ENCODE measurements around the gene TBX3. TPM values are rescaled to one million over a fixed set of nuclear protein-coding genes. Genes with fewer than 3 reads are reported as not detected.
"Not testable (repeated sequence)": the region's sequence is repeated elsewhere in the genome, so short reads cannot be mapped to it uniquely, and the experiment has no call there.

The TBX3 gene
- total RNA-seq, 2 donors from 2014 or later, result 6.1 to 16.1 TPM

- H3K4me1 ChIP-seq, result no peaks in the 10 kb centered on the region
- H3K9me3 ChIP-seq, result peaks cover 0 to 8% of the 10 kb centered on the region in 2 donors
- no peaks in the 10 kb centered on the region for H3K36me3 ChIP-seq
- DNase-seq (ENCODE audit: low spot score), result no peak
- H3K4me3 ChIP-seq, result no peak overlapping the region
- peaks cover 2 to 7% of the 10 kb centered on the region in 2 donors for H3K27me3 ChIP-seq
- no peak overlapping the region for H3K27ac ChIP-seq
- TF ChIP-seq, protein P1, sequence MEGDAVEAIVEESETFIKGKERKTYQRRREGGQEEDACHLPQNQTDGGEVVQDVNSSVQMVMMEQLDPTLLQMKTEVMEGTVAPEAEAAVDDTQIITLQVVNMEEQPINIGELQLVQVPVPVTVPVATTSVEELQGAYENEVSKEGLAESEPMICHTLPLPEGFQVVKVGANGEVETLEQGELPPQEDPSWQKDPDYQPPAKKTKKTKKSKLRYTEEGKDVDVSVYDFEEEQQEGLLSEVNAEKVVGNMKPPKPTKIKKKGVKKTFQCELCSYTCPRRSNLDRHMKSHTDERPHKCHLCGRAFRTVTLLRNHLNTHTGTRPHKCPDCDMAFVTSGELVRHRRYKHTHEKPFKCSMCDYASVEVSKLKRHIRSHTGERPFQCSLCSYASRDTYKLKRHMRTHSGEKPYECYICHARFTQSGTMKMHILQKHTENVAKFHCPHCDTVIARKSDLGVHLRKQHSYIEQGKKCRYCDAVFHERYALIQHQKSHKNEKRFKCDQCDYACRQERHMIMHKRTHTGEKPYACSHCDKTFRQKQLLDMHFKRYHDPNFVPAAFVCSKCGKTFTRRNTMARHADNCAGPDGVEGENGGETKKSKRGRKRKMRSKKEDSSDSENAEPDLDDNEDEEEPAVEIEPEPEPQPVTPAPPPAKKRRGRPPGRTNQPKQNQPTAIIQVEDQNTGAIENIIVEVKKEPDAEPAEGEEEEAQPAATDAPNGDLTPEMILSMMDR (IDR thresholded peaks at IDR 0.05), result no peak
These were observed 29.7 kb upstream of the TBX3 start for GRCh38 chr12:114713466-114714215.

DNA sequence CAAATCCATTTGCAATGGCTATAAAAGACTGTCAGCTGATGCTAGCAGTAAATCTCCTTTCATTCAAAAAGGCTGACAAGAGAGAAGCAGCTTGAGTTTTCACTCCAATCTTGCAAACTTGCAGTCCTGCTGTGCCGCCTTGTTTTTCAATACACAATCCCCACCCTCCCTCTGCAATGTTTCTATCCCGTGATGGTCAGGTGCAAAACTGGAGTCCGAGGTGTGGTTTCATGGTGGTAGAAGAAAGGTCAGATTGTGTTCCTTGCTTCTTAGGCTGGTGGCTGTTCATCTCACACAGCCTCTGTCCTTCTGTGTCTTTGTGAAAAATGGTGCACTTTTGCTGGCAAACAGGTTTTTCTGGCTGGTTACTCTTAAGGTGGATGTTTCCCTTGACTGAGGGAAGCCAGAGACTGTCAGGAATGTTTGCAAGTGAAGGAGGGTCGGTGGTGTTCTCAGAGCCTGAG lies 27.7 kb upstream of the TBX3 start:
- no peak for DNase-seq (ENCODE audit: low spot score)
- Histone ChIP-seq H3K27me3 (peaks cover 2 to 7% of the 10 kb centered on the region in 2 donors), H3K4me1 (no peaks in the 10 kb centered on the region), H3K27ac (no peak overlapping the region), H3K9me3 (peaks cover 0 to 8% of the 10 kb centered on the region in 2 donors), H3K36me3 (no peaks in the 10 kb centered on the region), H3K4me3 (no peak overlapping the region)
- TF ChIP-seq, protein P1 (IDR thresholded peaks at IDR 0.05), result no peak

- no peaks in the 10 kb centered on the region for H3K36me3 ChIP-seq
- no peak overlapping the region for H3K4me3 ChIP-seq
- TF ChIP-seq, protein P1 (IDR thresholded peaks at IDR 0.05), result no peak
- H3K27ac ChIP-seq, result no peak overlapping the region
- H3K4me1 ChIP-seq, result no peaks in the 10 kb centered on the region
- DNase-seq (ENCODE audit: low spot score), result no peak
- H3K27me3 ChIP-seq, result peaks cover 2 to 7% of the 10 kb centered on the region in 2 donors
- peaks cover 0 to 8% of the 10 kb centered on the region in 2 donors for H3K9me3 ChIP-seq
These were observed 26.2 kb upstream of the TBX3 start for GRCh38 chr12:114710151-114710550.

DNA sequence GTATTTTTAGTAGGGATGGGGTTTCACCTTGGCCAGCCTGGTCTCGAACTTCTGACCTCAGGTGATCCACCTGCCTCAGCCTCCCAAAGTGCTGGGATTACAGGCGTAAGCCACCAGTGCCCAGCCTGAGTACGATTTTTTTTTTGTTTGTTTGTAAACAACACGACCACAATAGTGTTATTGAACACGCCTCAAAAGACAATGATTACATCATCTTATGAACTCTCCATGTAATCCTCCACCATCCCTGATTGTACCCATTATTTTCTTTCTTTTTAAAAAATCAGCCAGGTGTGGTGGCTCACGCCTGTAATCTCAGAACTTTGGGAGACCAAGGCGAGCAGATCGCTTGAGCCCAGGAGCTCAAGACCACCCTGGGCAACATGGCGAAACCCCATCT lies 25.1 kb upstream of the TBX3 start:
- peaks cover 2 to 7% of the 10 kb centered on the region in 2 donors for H3K27me3 ChIP-seq
- DNase-seq (ENCODE audit: low spot score), result no peak
- no peak overlapping the region for H3K4me3 ChIP-seq
- H3K27ac ChIP-seq, result no peak overlapping the region
- H3K9me3 ChIP-seq, result peaks cover 0 to 7% of the 10 kb centered on the region in 2 donors
- no peaks in the 10 kb centered on the region for H3K4me1 ChIP-seq
- no peaks in the 10 kb centered on the region for H3K36me3 ChIP-seq
- TF ChIP-seq, protein P1 (IDR thresholded peaks at IDR 0.05), result no peak

DNA sequence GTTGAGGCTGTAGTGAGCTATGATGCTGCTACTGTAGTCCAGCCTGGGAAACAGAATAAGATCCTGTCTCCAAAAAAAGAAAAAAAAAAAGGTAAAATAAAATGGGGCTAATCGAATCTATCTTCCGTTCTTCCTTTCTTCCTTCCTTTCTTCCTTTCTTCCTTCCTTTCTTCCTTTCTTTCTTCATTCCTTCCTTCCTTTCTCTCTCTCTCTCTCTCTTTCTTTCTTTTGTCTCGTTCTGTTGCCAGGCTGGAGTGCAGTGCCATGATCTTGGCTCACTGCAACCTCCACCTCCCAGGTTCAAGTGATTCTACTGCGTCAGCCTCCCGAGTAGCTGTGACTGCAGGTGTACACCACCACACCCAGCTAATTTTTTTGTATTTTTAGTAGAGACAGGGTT lies 24.6 kb upstream of the TBX3 start:
- H3K9me3 ChIP-seq; H3K27me3 ChIP-seq; DNase-seq (ENCODE audit: low spot score); H3K27ac ChIP-seq; H3K4me3 ChIP-seq; H3K36me3 ChIP-seq; H3K4me1 ChIP-seq: not testable (repeated sequence)

DNA sequence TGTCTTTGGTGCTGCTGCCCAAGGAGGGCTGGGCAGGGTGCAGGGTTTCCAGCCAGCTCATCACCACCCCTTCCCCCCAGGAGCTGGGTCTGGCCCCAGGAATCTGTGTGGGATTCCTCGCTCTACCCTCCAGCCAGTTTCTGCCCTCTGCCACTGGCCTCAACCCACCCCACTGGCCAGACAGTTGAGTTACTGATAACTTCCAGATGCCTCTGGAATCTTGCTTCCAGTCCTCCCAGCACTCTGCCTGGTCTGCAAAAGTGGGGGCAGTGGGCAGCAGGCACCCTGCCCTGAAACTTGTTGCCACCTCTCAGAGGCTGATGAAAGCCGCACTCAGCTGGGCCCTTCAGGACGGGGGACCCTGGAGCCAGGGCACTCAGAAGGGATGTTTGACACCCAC lies 20.1 kb upstream of the TBX3 start:
- no peaks in the 10 kb centered on the region for H3K36me3 ChIP-seq
- no peak for DNase-seq (ENCODE audit: low spot score)
- no peak overlapping the region for H3K4me3 ChIP-seq
- no peaks in the 10 kb centered on the region for H3K4me1 ChIP-seq
- H3K27ac ChIP-seq, result no peak overlapping the region
- peaks cover 12 to 27% of the 10 kb centered on the region in 2 donors for H3K27me3 ChIP-seq
- no peaks in the 10 kb centered on the region for H3K9me3 ChIP-seq
- TF ChIP-seq, protein P1 (IDR thresholded peaks at IDR 0.05), result no peak
